Activated naive CD4-positive, alpha-beta T cell treated with Interleukin-2 at 50 U/mL for 16 hours (primary cell): Measurements from ENCODE around the gene LAMTOR3.
A peak's percentile ranks its signal among the peaks of the same experiment; 100 is the strongest.
"Not testable (repeated sequence)": the region's sequence is repeated elsewhere in the genome, so short reads cannot be mapped to it uniquely, and the experiment has no call there.

Experiments used
- DNase-seq: peaks from one replicate; pipeline ENCODE4 v3.0.0-alpha.2; 2020

LAMTOR3 gene

GRCh38 chr4:99861120-99861905 lies 32.9 kb downstream of the LAMTOR3 start:
- no peak for DNase-seq

GRCh38 chr4:99860521-99860920 lies 33.7 kb downstream of the LAMTOR3 start:
- no peak for DNase-seq

- DNase-seq: no peak
Measured at GRCh38 chr4:99859618-99860017, 34.6 kb downstream of the LAMTOR3 start.

GRCh38 chr4:99857307-99857706 lies 36.9 kb downstream of the LAMTOR3 start:
- no peak for DNase-seq

- DNase-seq: no peak
Measured at GRCh38 chr4:99856166-99856565, 38.1 kb downstream of the LAMTOR3 start.

GRCh38 chr4:99855678-99856077 lies 38.5 kb downstream of the LAMTOR3 start:
- no peak for DNase-seq

GRCh38 chr4:99853999-99854398 lies 40.2 kb downstream of the LAMTOR3 start:
- no peak for DNase-seq

- no peak for DNase-seq
Measured at GRCh38 chr4:99853190-99853589, 41.0 kb downstream of the LAMTOR3 start.

GRCh38 chr4:99852199-99852749 lies 42.0 kb downstream of the LAMTOR3 start:
- DNase-seq: no peak

- peak; percentile 27 for DNase-seq
Measured at GRCh38 chr4:99848591-99849001, 45.6 kb downstream of the LAMTOR3 start.

GRCh38 chr4:99847362-99847976 lies 46.8 kb downstream of the LAMTOR3 start:
- DNase-seq: no peak

- no peak for DNase-seq
Measured at GRCh38 chr4:99846891-99847290, 47.3 kb downstream of the LAMTOR3 start.

- DNase-seq: peak; percentile 24
Measured at GRCh38 chr4:99845708-99846469, 48.3 kb downstream of the LAMTOR3 start.

- no peak for DNase-seq
Measured at GRCh38 chr4:99845179-99845578, 49.0 kb downstream of the LAMTOR3 start.

- no peak for DNase-seq
Measured at GRCh38 chr4:99844048-99844447, 50.2 kb downstream of the LAMTOR3 start.

GRCh38 chr4:99843413-99843812 lies 50.8 kb downstream of the LAMTOR3 start:
- no peak for DNase-seq

GRCh38 chr4:99841129-99841528 lies 53.1 kb downstream of the LAMTOR3 start:
- DNase-seq: no peak

GRCh38 chr4:99838927-99839326 lies 55.3 kb downstream of the LAMTOR3 start:
- no peak for DNase-seq

GRCh38 chr4:99835942-99836341 lies 58.3 kb downstream of the LAMTOR3 start:
- no peak for DNase-seq

- no peak for DNase-seq
Measured at GRCh38 chr4:99834569-99834968, 59.7 kb downstream of the LAMTOR3 start.

- no peak for DNase-seq
Measured at GRCh38 chr4:99833756-99834155, 60.5 kb downstream of the LAMTOR3 start.

GRCh38 chr4:99832758-99833157 lies 61.5 kb downstream of the LAMTOR3 start:
- DNase-seq: no peak

- DNase-seq: no peak
Measured at GRCh38 chr4:99832321-99832720, 61.9 kb downstream of the LAMTOR3 start.

- DNase-seq: not testable (repeated sequence)
Measured at GRCh38 chr4:99830051-99830450, 64.2 kb downstream of the LAMTOR3 start.
